Suppressor macrophage (primary cell): ENCODE results near the gene YRDC.

Experiments used
- DNase-seq, 4 experiments: peaks; one replicate each; pipeline ENCODE4 v3.0.0-alpha.2; 2020 to 2022
- total RNA-seq, 17 experiments: gene quantifications; one replicate each; lab custom pipeline; 2026; ENCODE audit warnings: mixed read lengths in 6 of 17, inconsistent platforms in 3 of 17; lab: John Stamatoyannopoulos, UW

Gene YRDC
- 18.0 to 51.9 (median 34.8) reads per million in 17 experiments for total RNA-seq

GRCh38 chr1:37807555-37808368, at the start of gene YRDC, which contains the start of gene C1orf122:
TSS of gene YRDC (minus strand) at chr1:37808208. CDS start at chr1:37808180, 28 bp downstream.
TSS of gene C1orf122 (plus strand) at chr1:37807790. CDS start at chr1:37808405, 615 bp downstream.
- DNase-seq = peak; percentile 94 to 97 (median 96)

GRCh38 chr1:37854406-37854805, 46.4 kb upstream of the YRDC start:
- DNase-seq = no peak

- DNase-seq = no peak
These were observed 45.1 kb upstream of the YRDC start for GRCh38 chr1:37853157-37853556.

GRCh38 chr1:37851782-37852210, 43.8 kb upstream of the YRDC start:
- DNase-seq = peak; percentile 58 to 72 (median 66)

- peak in 1 of 4 experiments; percentile 23 for DNase-seq
These were observed 43.3 kb upstream of the YRDC start for GRCh38 chr1:37851262-37851661.

GRCh38 chr1:37850352-37850955, 42.4 kb upstream of the YRDC start:
- peak; percentile 15 to 58 (median 47) for DNase-seq

GRCh38 chr1:37849480-37849879, 41.5 kb upstream of the YRDC start:
- no peak for DNase-seq

- DNase-seq = peak in 2 of 4 experiments; percentile 11 to 30
These were observed 38.8 kb upstream of the YRDC start for GRCh38 chr1:37846647-37847339.

GRCh38 chr1:37845786-37846185, 37.8 kb upstream of the YRDC start:
- peak; percentile 42 to 85 (median 65) for DNase-seq

- no peak for DNase-seq
These were observed 37.1 kb upstream of the YRDC start for GRCh38 chr1:37845049-37845646.

- DNase-seq = no peak
These were observed 36.5 kb upstream of the YRDC start for GRCh38 chr1:37844536-37844935.

GRCh38 chr1:37841652-37842051, 33.6 kb upstream of the YRDC start:
- DNase-seq = no peak

GRCh38 chr1:37840711-37841110, 32.7 kb upstream of the YRDC start:
- DNase-seq = no peak

- DNase-seq = no peak
These were observed 31.7 kb upstream of the YRDC start for GRCh38 chr1:37839676-37840075.

- DNase-seq = no peak
These were observed 28.8 kb upstream of the YRDC start for GRCh38 chr1:37836788-37837187.

- no peak for DNase-seq
These were observed 23.8 kb upstream of the YRDC start for GRCh38 chr1:37831809-37832208.

- no peak for DNase-seq
These were observed 23.1 kb upstream of the YRDC start for GRCh38 chr1:37831109-37831508.

GRCh38 chr1:37828410-37829074, 20.5 kb upstream of the YRDC start:
- DNase-seq = no peak

- DNase-seq = peak; percentile 54 to 81 (median 74)
These were observed 17.5 kb upstream of the YRDC start for GRCh38 chr1:37825506-37825905.

GRCh38 chr1:37824001-37824400, 16.0 kb upstream of the YRDC start:
- peak in 2 of 4 experiments; percentile 24 to 51 for DNase-seq

GRCh38 chr1:37822906-37823815, 15.2 kb upstream of the YRDC start:
- DNase-seq = peak in 3 of 4 experiments; percentile 59 to 74 (median 63)
